GM18517 (cell line): Measurements from ENCODE around the gene FAM117A.
A peak's percentile ranks its signal among the peaks of the same experiment; 100 is the strongest.

ENCODE experiments used
- ATAC-seq: cut with Tn5 transposase; IDR thresholded peaks from one replicate; pipeline ENCODE4 v1.9.1; 2021; ENCODE audit warnings: mild to moderate bottlenecking, moderate library complexity; ENCODE audit not compliant: unreplicated experiment

FAM117A gene

GRCh38 chr17:49763735-49764558 lies at the start of gene FAM117A:
Gene FAM117A (minus strand): TSS chr17:49764131. CDS start chr17:49764087, 44 bp downstream.
- ATAC-seq, result peak; percentile 92

- no peak for ATAC-seq
These were observed 45.1 kb upstream of the FAM117A start for GRCh38 chr17:49809056-49809455.

GRCh38 chr17:49798738-49799137 lies 34.8 kb upstream of the FAM117A start:
- ATAC-seq, result no peak

- ATAC-seq, result no peak
These were observed 34.3 kb upstream of the FAM117A start for GRCh38 chr17:49798182-49798581.

- ATAC-seq, result no peak
These were observed 31.4 kb upstream of the FAM117A start for GRCh38 chr17:49795372-49795771.

GRCh38 chr17:49793309-49793708 lies 29.4 kb upstream of the FAM117A start:
- ATAC-seq, result no peak

GRCh38 chr17:49789243-49789578 lies 25.3 kb upstream of the FAM117A start:
- ATAC-seq, result no peak

- peak; percentile 84 for ATAC-seq
These were observed 24.7 kb upstream of the FAM117A start, which contains the start of gene KAT7 for GRCh38 chr17:49788478-49789242. Gene KAT7 (plus strand): TSS chr17:49788681. CDS start chr17:49788835, 154 bp downstream.

- no peak for ATAC-seq
These were observed 24.1 kb upstream of the FAM117A start for GRCh38 chr17:49787884-49788477.

- ATAC-seq, result no peak
These were observed 20.7 kb upstream of the FAM117A start for GRCh38 chr17:49784636-49785035.

GRCh38 chr17:49783791-49784190 lies 19.9 kb upstream of the FAM117A start:
- no peak for ATAC-seq

- ATAC-seq, result no peak
These were observed 19.3 kb upstream of the FAM117A start for GRCh38 chr17:49783071-49783715.

- ATAC-seq, result no peak
These were observed 15.9 kb upstream of the FAM117A start for GRCh38 chr17:49779739-49780231.

- ATAC-seq, result no peak
These were observed 15.3 kb upstream of the FAM117A start for GRCh38 chr17:49779156-49779738.

GRCh38 chr17:49777563-49777962 lies 13.6 kb upstream of the FAM117A start:
- no peak for ATAC-seq

GRCh38 chr17:49776551-49777300 lies 12.8 kb upstream of the FAM117A start:
- ATAC-seq, result no peak

- ATAC-seq, result no peak
These were observed 11.8 kb upstream of the FAM117A start for GRCh38 chr17:49775546-49776260.

- no peak for ATAC-seq
These were observed 3.1 kb upstream of the FAM117A start for GRCh38 chr17:49766918-49767530.
